ENCODE results near the gene IREB2.

The IREB2 gene

GRCh38 chr15:78417754-78418630 is 20.0 kb upstream of the IREB2 start:
- no peak for DNase-seq (ENCODE audit: low read depth, low spot score)
- no peaks in the 10 kb centered on the region for H3K4me1 ChIP-seq (ENCODE audit: insufficient read depth, insufficient read length)
- no peak overlapping the region for H3K4me3 ChIP-seq (ENCODE audit: insufficient read length, low read depth)
- H3K27me3 ChIP-seq (ENCODE audit: insufficient read depth, insufficient read length): no peaks in the 10 kb centered on the region
- no peaks in the 10 kb centered on the region for H3K36me3 ChIP-seq (ENCODE audit: insufficient read depth, insufficient read length, low read length)
- H3K9ac ChIP-seq (ENCODE audit: insufficient read length, low read depth): no peak overlapping the region
- TF ChIP-seq SUZ12 (IDR thresholded peaks at IDR 0.05; ENCODE audit: extremely low read depth, insufficient read depth, insufficient read length) (no peak), ZNF274 (IDR thresholded peaks at IDR 0.05; ENCODE audit: low read depth, low read length) (no peak), YY1 (IDR thresholded peaks at IDR 0.05; ENCODE audit: insufficient read depth, insufficient read length) (no peak)
- H3K9me3 ChIP-seq (ENCODE audit: insufficient read depth, low read length): peaks cover 8% of the 10 kb centered on the region; the same call in 1 of the 2 replicates

GRCh38 chr15:78418686-78419085 is 19.3 kb upstream of the IREB2 start:
- no peak for DNase-seq (ENCODE audit: low read depth, low spot score)
- Histone ChIP-seq H3K4me3 (ENCODE audit: insufficient read length, low read depth) (no peak overlapping the region), H3K9me3 (ENCODE audit: insufficient read depth, low read length) (peaks cover 8% of the 10 kb centered on the region; the same call in 1 of the 2 replicates), H3K9ac (ENCODE audit: insufficient read length, low read depth) (no peak overlapping the region), H3K4me1 (ENCODE audit: insufficient read depth, insufficient read length) (no peaks in the 10 kb centered on the region), H3K36me3 (ENCODE audit: insufficient read depth, insufficient read length, low read length) (no peaks in the 10 kb centered on the region), H3K27me3 (ENCODE audit: insufficient read depth, insufficient read length) (no peaks in the 10 kb centered on the region)
- no peak for TF ChIP-seq YY1 (IDR thresholded peaks at IDR 0.05; ENCODE audit: insufficient read depth, insufficient read length)
- no peak for TF ChIP-seq SUZ12 (IDR thresholded peaks at IDR 0.05; ENCODE audit: extremely low read depth, insufficient read depth, insufficient read length)
- no peak for TF ChIP-seq ZNF274 (IDR thresholded peaks at IDR 0.05; ENCODE audit: low read depth, low read length)

- H3K9ac ChIP-seq (ENCODE audit: insufficient read length, low read depth): no peak overlapping the region
- H3K36me3 ChIP-seq (ENCODE audit: insufficient read depth, insufficient read length, low read length): no peaks in the 10 kb centered on the region
- no peaks in the 10 kb centered on the region for H3K4me1 ChIP-seq (ENCODE audit: insufficient read depth, insufficient read length)
- TF ChIP-seq YY1 (IDR thresholded peaks at IDR 0.05; ENCODE audit: insufficient read depth, insufficient read length) (no peak), SUZ12 (IDR thresholded peaks at IDR 0.05; ENCODE audit: extremely low read depth, insufficient read depth, insufficient read length) (no peak)
- H3K4me3 ChIP-seq (ENCODE audit: insufficient read length, low read depth): no peak overlapping the region
- peaks cover 8% of the 10 kb centered on the region; the same call in 1 of the 2 replicates for H3K9me3 ChIP-seq (ENCODE audit: insufficient read depth, low read length)
- H3K27me3 ChIP-seq (ENCODE audit: insufficient read depth, insufficient read length): no peaks in the 10 kb centered on the region
- DNase-seq (ENCODE audit: low read depth, low spot score): no peak
Measured at GRCh38 chr15:78419367-78419766, 18.6 kb upstream of the IREB2 start.

- no peaks in the 10 kb centered on the region for H3K27me3 ChIP-seq (ENCODE audit: insufficient read depth, insufficient read length)
- H3K9me3 ChIP-seq (ENCODE audit: insufficient read depth, low read length): peaks cover 8% of the 10 kb centered on the region; the same call in 1 of the 2 replicates
- TF ChIP-seq YY1 (IDR thresholded peaks at IDR 0.05; ENCODE audit: insufficient read depth, insufficient read length) (no peak), ZNF274 (IDR thresholded peaks at IDR 0.05; ENCODE audit: low read depth, low read length) (no peak), SUZ12 (IDR thresholded peaks at IDR 0.05; ENCODE audit: extremely low read depth, insufficient read depth, insufficient read length) (no peak)
- no peak overlapping the region for H3K4me3 ChIP-seq (ENCODE audit: insufficient read length, low read depth)
- no peaks in the 10 kb centered on the region for H3K36me3 ChIP-seq (ENCODE audit: insufficient read depth, insufficient read length, low read length)
- DNase-seq (ENCODE audit: low read depth, low spot score): no peak
- no peak overlapping the region for H3K9ac ChIP-seq (ENCODE audit: insufficient read length, low read depth)
- no peaks in the 10 kb centered on the region for H3K4me1 ChIP-seq (ENCODE audit: insufficient read depth, insufficient read length)
Measured at GRCh38 chr15:78420220-78420619, 17.8 kb upstream of the IREB2 start.

- no peak for DNase-seq (ENCODE audit: low read depth, low spot score)
- Histone ChIP-seq H3K4me3 (ENCODE audit: insufficient read length, low read depth) (no peak overlapping the region), H3K36me3 (ENCODE audit: insufficient read depth, insufficient read length, low read length) (no peaks in the 10 kb centered on the region), H3K9me3 (ENCODE audit: insufficient read depth, low read length) (peaks cover 8% of the 10 kb centered on the region; the same call in 1 of the 2 replicates), H3K27me3 (ENCODE audit: insufficient read depth, insufficient read length) (no peaks in the 10 kb centered on the region), H3K4me1 (ENCODE audit: insufficient read depth, insufficient read length) (no peaks in the 10 kb centered on the region), H3K9ac (ENCODE audit: insufficient read length, low read depth) (no peak overlapping the region)
- TF ChIP-seq SUZ12 (IDR thresholded peaks at IDR 0.05; ENCODE audit: extremely low read depth, insufficient read depth, insufficient read length) (no peak), YY1 (IDR thresholded peaks at IDR 0.05; ENCODE audit: insufficient read depth, insufficient read length) (no peak), ZNF274 (IDR thresholded peaks at IDR 0.05; ENCODE audit: low read depth, low read length) (no peak)
Measured at GRCh38 chr15:78420766-78421165, 17.2 kb upstream of the IREB2 start.

- H3K4me1 ChIP-seq (ENCODE audit: insufficient read depth, insufficient read length): no peaks in the 10 kb centered on the region
- DNase-seq (ENCODE audit: low read depth, low spot score): no peak
- no peak overlapping the region for H3K9ac ChIP-seq (ENCODE audit: insufficient read length, low read depth)
- no peak overlapping the region for H3K4me3 ChIP-seq (ENCODE audit: insufficient read length, low read depth)
- no peaks in the 10 kb centered on the region for H3K27me3 ChIP-seq (ENCODE audit: insufficient read depth, insufficient read length)
- H3K36me3 ChIP-seq (ENCODE audit: insufficient read depth, insufficient read length, low read length): no peaks in the 10 kb centered on the region
- TF ChIP-seq SUZ12 (IDR thresholded peaks at IDR 0.05; ENCODE audit: extremely low read depth, insufficient read depth, insufficient read length) (no peak), YY1 (IDR thresholded peaks at IDR 0.05; ENCODE audit: insufficient read depth, insufficient read length) (no peak), ZNF274 (IDR thresholded peaks at IDR 0.05; ENCODE audit: low read depth, low read length) (no peak)
- H3K9me3 ChIP-seq (ENCODE audit: insufficient read depth, low read length): peaks cover 8% of the 10 kb centered on the region; the same call in 1 of the 2 replicates
Measured at GRCh38 chr15:78421238-78421965, 16.6 kb upstream of the IREB2 start.

Data from NT2/D1 (cell line).